CD14-positive monocyte (primary cell): Measurements from ENCODE around the gene LPAR5. TPM values are rescaled to one million over a fixed set of nuclear protein-coding genes. Genes with fewer than 3 reads are reported as not detected.

Experiments
- DNase-seq, 3 donors: peaks; one replicate each; pipeline ENCODE4 v3.0.0-alpha.2; 2011 to 2022
- H2AFZ ChIP-seq: 2 replicates; pipeline ENCODE4 v1.6.0; 2012; ENCODE audit warnings: mild to moderate bottlenecking, low read depth, low read length, inconsistent platforms; ENCODE audit not compliant: insufficient read depth, poor library complexity, severe bottlenecking
- H3K27ac ChIP-seq, 2 donors: 1 replicate in 1 of 2; 2 replicates in 1 of 2; pipeline ENCODE4 v1.5.1; 2012 to 2013; ENCODE audit warnings: low read length in 2 of 2, control low read depth in 1 of 2, inconsistent platforms in 1 of 2, low read depth in 1 of 2, mild to moderate bottlenecking in 1 of 2
- H3K27me3 ChIP-seq, 2 donors: one replicate each; pipeline versions ENCODE4 v1.6.0 to v1.6.1; 2011 to 2013; ENCODE audit warnings: low read length in 2 of 2; ENCODE audit not compliant: control insufficient read depth in 2 of 2, insufficient read depth in 2 of 2
- H3K36me3 ChIP-seq, 2 donors: replicated peaks in 1 of 2; 1 replicate in 1 of 2; 2 replicates in 1 of 2; pipeline versions ENCODE4 v1.5.1 to v1.6.1; 2012 to 2013; ENCODE audit warnings: low read length in 2 of 2, control low read depth in 1 of 2, inconsistent platforms in 1 of 2, mild to moderate bottlenecking in 1 of 2; ENCODE audit not compliant: insufficient read depth in 2 of 2, control insufficient read depth in 1 of 2
- H3K4me1 ChIP-seq, 2 donors: 1 replicate in 1 of 2; 2 replicates in 1 of 2; pipeline versions ENCODE4 v1.5.1 to v1.6.1; 2012 to 2013; ENCODE audit warnings: low read length in 2 of 2, control low read depth in 1 of 2, inconsistent platforms in 1 of 2, mild to moderate bottlenecking in 1 of 2, moderate library complexity in 1 of 2; ENCODE audit not compliant: insufficient read depth in 2 of 2, control insufficient read depth in 1 of 2
- H3K4me2 ChIP-seq: replicated peaks from 2 replicates; pipeline ENCODE3; 2012; ENCODE audit warnings: low read length, moderate library complexity, mild to moderate bottlenecking; ENCODE audit not compliant: poor library complexity, severe bottlenecking; ENCODE audit errors: extremely low read depth
- H3K4me3 ChIP-seq, 3 experiments: fragments of 200-600 bp in 1 of 3; sonication (generic) in 1 of 3; replicated peaks in 1 of 3; 1 replicate in 2 of 3; 2 replicates in 1 of 3; pipeline ENCODE4 v1.5.1; 2011 to 2013; ENCODE audit warnings: low read length in 3 of 3, mild to moderate bottlenecking in 3 of 3, control low read depth in 2 of 3, low read depth in 2 of 3, inconsistent platforms in 1 of 3, moderate library complexity in 1 of 3
- H3K79me2 ChIP-seq: 2 replicates; pipeline ENCODE4 v1.6.0; 2012; ENCODE audit warnings: mild to moderate bottlenecking, control low read depth, inconsistent platforms, low read length, moderate library complexity; ENCODE audit not compliant: insufficient read depth
- H3K9ac ChIP-seq: 2 replicates; pipeline ENCODE4 v1.6.0; 2017; ENCODE audit warnings: low read length, mild to moderate bottlenecking; ENCODE audit not compliant: insufficient read depth, poor library complexity, severe bottlenecking
- H3K9me3 ChIP-seq, 2 donors: replicated peaks in 1 of 2; 1 replicate in 1 of 2; 2 replicates in 1 of 2; pipeline versions ENCODE4 v1.5.1 to v1.6.1; 2012 to 2013; ENCODE audit warnings: low read length in 2 of 2, control low read depth in 1 of 2; ENCODE audit not compliant: control insufficient read depth in 1 of 2, insufficient read depth in 1 of 2
- H4K20me1 ChIP-seq: 2 replicates; pipeline ENCODE4 v1.6.0; 2012; ENCODE audit warnings: mild to moderate bottlenecking, low read length, control low read depth, moderate library complexity; ENCODE audit not compliant: insufficient read depth
- H3K27ac Mint-ChIP-seq, 7 donors: one replicate each; pipeline ENCODE4 v1.8.0; 2020; ENCODE audit warnings: mild to moderate bottlenecking in 7 of 7, mixed read lengths in 7 of 7, moderate library complexity in 6 of 7, inconsistent platforms in 2 of 7
- H3K27me3 Mint-ChIP-seq, 3 donors: one replicate each; pipeline ENCODE4 v1.8.0; 2021 to 2022; ENCODE audit warnings: low read depth in 3 of 3, mild to moderate bottlenecking in 3 of 3, mixed read lengths in 3 of 3, moderate library complexity in 3 of 3, inconsistent platforms in 1 of 3
- H3K36me3 Mint-ChIP-seq, 2 donors: one replicate each; pipeline ENCODE4 v1.8.0; 2020; ENCODE audit warnings: mixed read lengths in 2 of 2, inconsistent platforms in 1 of 2, mild to moderate bottlenecking in 1 of 2
- H3K4me1 Mint-ChIP-seq: one replicate; pipeline ENCODE4 v1.8.0; 2020; ENCODE audit warnings: mild to moderate bottlenecking, mixed read lengths
- H3K4me3 Mint-ChIP-seq, 2 donors: one replicate each; pipeline ENCODE4 v1.8.0; 2020; ENCODE audit warnings: mild to moderate bottlenecking in 2 of 2, mixed read lengths in 2 of 2, moderate library complexity in 1 of 2
- H3K9me3 Mint-ChIP-seq, 7 donors: one replicate each; pipeline ENCODE4 v1.8.0; 2020 to 2022; ENCODE audit warnings: mixed read lengths in 7 of 7, mild to moderate bottlenecking in 6 of 7, moderate library complexity in 6 of 7, inconsistent platforms in 2 of 7
- CTCF ChIP-seq: fragments of 200-600 bp; IDR thresholded peaks from one replicate; pipeline ENCODE4 v1.8.0; 2022; ENCODE audit warnings: antibody characterized with exemption, mild to moderate bottlenecking
- WGBS: methylation state at CpG from one replicate; pipeline ENCODE4 v1.1.5; 2013; ENCODE audit warnings: missing lambda C conversion rate; ENCODE audit not compliant: insufficient coverage; 5-methylcytosine and 5-hydroxymethylcytosine counted together
- intact Hi-C, 2 donors: fragments of 100-400 bp; cut with micrococcal nuclease; formaldehyde crosslinking; loops; one replicate each; pipeline versions ENCODE4 v1.15.0 to v1.15.1; 2023
- polyA plus RNA-seq, 3 donors: library from polyadenylated mRNA; depleted of rRNA in 1 of 3; unstranded in 2 of 3; stranded (reverse) in 1 of 3; fragments of 300-500 nt in 2 of 3; fragments of >200 nt in 1 of 3; fragmentation: Illumina TruSeq in 2 of 3; gene quantifications; 1 replicate in 2 of 3; 2 replicates in 1 of 3; pipeline ENCODE4 v1.2.3, GENCODE V29; 2012 to 2021
- small RNA-seq: library from RNA; depleted of rRNA; stranded (forward); fragments of <200 nt; gene quantifications from one replicate; pipeline ENCODE3, GENCODE V24; 2012; ENCODE audit warnings: low read depth; ENCODE audit not compliant: insufficient read length

The LPAR5 gene
- polyA plus RNA-seq, 3 donors: 0.11 to 0.18 (median 0.14) TPM

- Histone ChIP-seq H3K4me3 (no peak overlapping the region), H3K36me3 (peaks cover 48 to 74% of the 10 kb centered on the region in 2 donors), H3K9me3 (no peaks in the 10 kb centered on the region), H3K27ac (no peak overlapping the region), H3K27me3 (no peaks in the 10 kb centered on the region), H4K20me1 (peaks cover 12% of the 10 kb centered on the region), H2AFZ (no peak overlapping the region), H3K79me2 (peaks cover 39% of the 10 kb centered on the region), H3K4me1 (peaks cover 15 to 30% of the 10 kb centered on the region in 2 donors), H3K4me2 (no peak overlapping the region), H3K9ac (no peak overlapping the region)
- no peak for DNase-seq
- Mint-ChIP-seq H3K9me3 (no peaks in the 10 kb centered on the region), H3K27me3 (peaks cover 0 to 2% (median 0%) of the 10 kb centered on the region in 3 donors), H3K4me3 (peak overlapping the region in 1 of 2 donors; percentile 99), H3K4me1 (peaks cover 26% of the 10 kb centered on the region), H3K27ac (peak overlapping the region in 1 of 7 donors; percentile 21), H3K36me3 (peaks cover 64 to 76% of the 10 kb centered on the region in 2 donors)
- intact Hi-C loops: loop anchor here in 1 of 2 donors (10.0 kb wide), 1 partner anchor 115 kb away; the partner anchor contains the start of gene ZNF384
- WGBS: 97% methylated on average over 4 of the region's 12 CpGs
- TF ChIP-seq CTCF: no peak
These were observed 66.4 kb downstream of the LPAR5 start for GRCh38 chr12:6569312-6569711.

Small RNA genes within 50 kb of the gene (small RNA-seq; reads per million reads assigned to genes)
- 55.7 reads per million, percentile 94 among the genes with 10 or more reads in this experiment for gene SCARNA11

Other genes with a start within 250 kb of the LPAR5 start
- gene CD27, start 191.0 kb downstream of the LPAR5 start, polyA plus RNA-seq: 1 to 10 TPM in 1 of 3 donors, under 1 TPM in 2; 0.08 to 1.2 (median 0.88) TPM
- gene TAPBPL, start 183.9 kb downstream of the LPAR5 start, polyA plus RNA-seq: 100 to 1,000 TPM in 1 of 3 donors, 10 to 100 TPM in 2; 89.3 to 145 (median 91.8) TPM
- gene VAMP1, start 165.3 kb downstream of the LPAR5 start, polyA plus RNA-seq: 10 to 100 TPM in 1 of 3 donors, under 1 TPM in 2; 0.84 to 24.6 (median 0.85) TPM
- gene MRPL51, start 142.7 kb downstream of the LPAR5 start, polyA plus RNA-seq: 100 to 1,000 TPM in 2 of 3 donors, 10 to 100 TPM in 1; 22.0 to 238 (median 189) TPM
- gene NCAPD2, start 141.9 kb downstream of the LPAR5 start, polyA plus RNA-seq: 10 to 100 TPM in 1 of 3 donors, 1 to 10 TPM in 2; 6.2 to 15.0 (median 8.3) TPM
- 1,000 to 10,000 TPM; 2,879 to 3,427 (median 3,223) TPM for gene GAPDH, start 101.4 kb downstream of the LPAR5 start, polyA plus RNA-seq
- gene IFFO1, start 79.9 kb downstream of the LPAR5 start, polyA plus RNA-seq: 100 to 1,000 TPM in 1 of 3 donors, 10 to 100 TPM in 2; 10.7 to 178 (median 11.1) TPM
- 10 to 100 TPM in 1 of 3 donors, 1 to 10 TPM in 2; 3.9 to 54.5 (median 5.7) TPM for gene NOP2, start 67.7 kb downstream of the LPAR5 start, polyA plus RNA-seq
- gene CHD4, start 28.6 kb downstream of the LPAR5 start, polyA plus RNA-seq: 10 to 100 TPM in 2 of 3 donors, 1 to 10 TPM in 1; 9.9 to 74.2 (median 16.2) TPM
- gene ACRBP, start 11.5 kb upstream of the LPAR5 start, polyA plus RNA-seq: 10 to 100 TPM; 10.2 to 28.3 (median 10.3) TPM
- gene ING4, start 27.2 kb upstream of the LPAR5 start, polyA plus RNA-seq: 10 to 100 TPM; 62.2 to 67.1 (median 64.0) TPM
- gene ZNF384, start 53.4 kb upstream of the LPAR5 start, polyA plus RNA-seq: 10 to 100 TPM in 2 of 3 donors, 1 to 10 TPM in 1; 9.6 to 87.0 (median 10.9) TPM
- not detected for gene PIANP, start 64.9 kb upstream of the LPAR5 start, polyA plus RNA-seq
- gene COPS7A, start 88.1 kb upstream of the LPAR5 start, polyA plus RNA-seq: 10 to 100 TPM; 70.1 to 77.1 (median 72.3) TPM
- 100 to 1,000 TPM; 113 to 211 (median 140) TPM for gene MLF2, start 117.2 kb upstream of the LPAR5 start, polyA plus RNA-seq
- gene PTMS, start 130.4 kb upstream of the LPAR5 start, polyA plus RNA-seq: 1 to 10 TPM; 2.4 to 9.7 (median 2.6) TPM
- gene LAG3, start 136.6 kb upstream of the LPAR5 start, polyA plus RNA-seq: under 1 TPM in 1 of 3 donors, not detected in 2; 0.04 TPM
- 100 to 1,000 TPM; 261 to 371 (median 269) TPM for gene CD4, start 153.6 kb upstream of the LPAR5 start, polyA plus RNA-seq
- gene GPR162, start 185.9 kb upstream of the LPAR5 start, polyA plus RNA-seq: 10 to 100 TPM; 15.1 to 81.7 (median 16.0) TPM
- gene P3H3, start 192.4 kb upstream of the LPAR5 start, polyA plus RNA-seq: under 1 TPM in 1 of 3 donors, not detected in 2; 0.56 TPM
- under 1 TPM in 1 of 3 donors, not detected in 2; 0.31 TPM for gene GNB3, start 205.0 kb upstream of the LPAR5 start, polyA plus RNA-seq
- gene CDCA3, start 215.3 kb upstream of the LPAR5 start, polyA plus RNA-seq: under 1 TPM; 0.57 to 0.61 (median 0.59) TPM
- 10 to 100 TPM; 28.0 to 32.4 (median 29.9) TPM for gene USP5, start 216.2 kb upstream of the LPAR5 start, polyA plus RNA-seq
- gene TPI1, start 231.6 kb upstream of the LPAR5 start, polyA plus RNA-seq: 100 to 1,000 TPM; 446 to 839 (median 764) TPM
- 1 to 10 TPM; 4.7 to 6.9 (median 6.6) TPM for gene SPSB2, start 237.3 kb upstream of the LPAR5 start, polyA plus RNA-seq